ENCODE results near the gene BCL6. TPM values are rescaled to one million over a fixed set of nuclear protein-coding genes. Genes with fewer than 3 reads are reported as not detected.

BCL6 gene
- total RNA-seq: 100 to 1,000 TPM; 203 to 661 (median 285) TPM

- peak; percentile 96 to 97 for DNase-seq (ENCODE audit: low spot score in 2 of 2)
- H3K4me3 ChIP-seq: peak within 1 kb of the TSS; percentile 93
- H3K27me3 ChIP-seq: no peaks in the 10 kb centered on the region
- TF ChIP-seq POLR2A (IDR thresholded peaks at IDR 0.05): peak; percentile 89 to 97
- TF ChIP-seq POLR2AphosphoS5 (IDR thresholded peaks at IDR 0.05): peak; percentile 94 to 98 (median 98)
- TF ChIP-seq, protein P1, sequence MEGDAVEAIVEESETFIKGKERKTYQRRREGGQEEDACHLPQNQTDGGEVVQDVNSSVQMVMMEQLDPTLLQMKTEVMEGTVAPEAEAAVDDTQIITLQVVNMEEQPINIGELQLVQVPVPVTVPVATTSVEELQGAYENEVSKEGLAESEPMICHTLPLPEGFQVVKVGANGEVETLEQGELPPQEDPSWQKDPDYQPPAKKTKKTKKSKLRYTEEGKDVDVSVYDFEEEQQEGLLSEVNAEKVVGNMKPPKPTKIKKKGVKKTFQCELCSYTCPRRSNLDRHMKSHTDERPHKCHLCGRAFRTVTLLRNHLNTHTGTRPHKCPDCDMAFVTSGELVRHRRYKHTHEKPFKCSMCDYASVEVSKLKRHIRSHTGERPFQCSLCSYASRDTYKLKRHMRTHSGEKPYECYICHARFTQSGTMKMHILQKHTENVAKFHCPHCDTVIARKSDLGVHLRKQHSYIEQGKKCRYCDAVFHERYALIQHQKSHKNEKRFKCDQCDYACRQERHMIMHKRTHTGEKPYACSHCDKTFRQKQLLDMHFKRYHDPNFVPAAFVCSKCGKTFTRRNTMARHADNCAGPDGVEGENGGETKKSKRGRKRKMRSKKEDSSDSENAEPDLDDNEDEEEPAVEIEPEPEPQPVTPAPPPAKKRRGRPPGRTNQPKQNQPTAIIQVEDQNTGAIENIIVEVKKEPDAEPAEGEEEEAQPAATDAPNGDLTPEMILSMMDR (IDR thresholded peaks at IDR 0.05): no peak
- TF ChIP-seq EP300 (IDR thresholded peaks at IDR 0.05): peak; percentile 73
- under 1% methylated on average over 35 of the region's 40 CpGs for WGBS
- no peaks in the 10 kb centered on the region for H3K9me3 ChIP-seq
- peak within 1 kb of the TSS; percentile 100 for H3K27ac ChIP-seq
- H3K36me3 ChIP-seq: no peaks in the 10 kb centered on the region
- H3K4me1 ChIP-seq: peaks cover 44% of the 10 kb centered on the region
Observed at GRCh38 chr3:187745201-187746058, at the start of gene BCL6. Gene BCL6 (minus strand): TSS chr3:187745468. CDS start chr3:187733693, 11,775 bp downstream.

DNA sequence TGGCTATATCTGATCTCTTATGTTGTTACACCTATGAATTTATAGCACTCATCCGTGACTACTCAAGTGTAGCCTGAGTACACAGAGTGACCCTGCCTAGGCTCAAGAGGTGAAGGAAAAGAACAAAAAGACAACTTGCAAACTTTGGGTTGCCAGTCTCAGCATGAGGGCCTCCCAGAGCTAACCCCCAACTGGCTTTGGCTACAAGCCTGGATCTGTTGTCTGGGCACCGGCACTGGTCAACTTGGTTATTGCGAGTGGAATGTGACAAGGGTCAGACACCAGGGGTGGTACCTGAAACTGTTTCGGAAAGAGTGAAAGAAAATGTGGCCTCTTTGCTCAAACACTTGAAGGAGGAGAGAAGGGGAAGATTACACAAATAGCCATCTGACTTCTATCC, 49.5 kb upstream of the BCL6 start:
- peaks cover 11% of the 10 kb centered on the region for H3K4me1 ChIP-seq
- DNase-seq (ENCODE audit: low spot score in 2 of 2): no peak
- H3K27ac ChIP-seq: no peak overlapping the region
- 98% methylated on average over 4 of the region's 4 CpGs for WGBS
- no peaks in the 10 kb centered on the region for H3K9me3 ChIP-seq
- no peak overlapping the region for H3K4me3 ChIP-seq
- H3K27me3 ChIP-seq: no peaks in the 10 kb centered on the region
- H3K36me3 ChIP-seq: no peaks in the 10 kb centered on the region
- TF ChIP-seq EP300 (IDR thresholded peaks at IDR 0.05) (no peak), POLR2AphosphoS5 (IDR thresholded peaks at IDR 0.05) (no peak), POLR2A (IDR thresholded peaks at IDR 0.05) (no peak)
- TF ChIP-seq, protein P1 (IDR thresholded peaks at IDR 0.05): no peak

GRCh38 chr3:187793618-187794017, 48.4 kb upstream of the BCL6 start:
- no peaks in the 10 kb centered on the region for H3K36me3 ChIP-seq
- no peak for DNase-seq (ENCODE audit: low spot score in 2 of 2)
- WGBS: 87% methylated on average over 2 of the region's 2 CpGs
- TF ChIP-seq POLR2AphosphoS5 (IDR thresholded peaks at IDR 0.05): no peak
- TF ChIP-seq POLR2A (IDR thresholded peaks at IDR 0.05): no peak
- TF ChIP-seq, protein P1 (IDR thresholded peaks at IDR 0.05): no peak
- no peak for TF ChIP-seq EP300 (IDR thresholded peaks at IDR 0.05)
- H3K4me3 ChIP-seq: no peak overlapping the region
- H3K9me3 ChIP-seq: no peaks in the 10 kb centered on the region
- H3K27me3 ChIP-seq: no peaks in the 10 kb centered on the region
- peaks cover 11% of the 10 kb centered on the region for H3K4me1 ChIP-seq
- H3K27ac ChIP-seq: no peak overlapping the region

- TF ChIP-seq POLR2A (IDR thresholded peaks at IDR 0.05): no peak
- no peak for TF ChIP-seq EP300 (IDR thresholded peaks at IDR 0.05)
- TF ChIP-seq, protein P1 (IDR thresholded peaks at IDR 0.05): no peak
- H3K36me3 ChIP-seq: no peaks in the 10 kb centered on the region
- no peak overlapping the region for H3K27ac ChIP-seq
- 69% methylated on average over 3 of the region's 3 CpGs for WGBS
- no peaks in the 10 kb centered on the region for H3K27me3 ChIP-seq
- no peak for DNase-seq (ENCODE audit: low spot score in 2 of 2)
- no peak overlapping the region for H3K4me3 ChIP-seq
- no peaks in the 10 kb centered on the region for H3K9me3 ChIP-seq
- H3K4me1 ChIP-seq: peaks cover 11% of the 10 kb centered on the region
Observed at GRCh38 chr3:187792521-187792920, 47.3 kb upstream of the BCL6 start.

- Histone ChIP-seq H3K27ac (no peak overlapping the region), H3K36me3 (no peaks in the 10 kb centered on the region)
Observed at GRCh38 chr3:187789872-187790271, 44.6 kb upstream of the BCL6 start.

More at GRCh38 chr3:187789872-187790271, 44.6 kb upstream of the BCL6 start:
- 75% methylated on average over 3 of the region's 3 CpGs for WGBS
- Histone ChIP-seq H3K4me1 (peaks cover 6% of the 10 kb centered on the region), H3K9me3 (no peaks in the 10 kb centered on the region), H3K27me3 (no peaks in the 10 kb centered on the region), H3K4me3 (no peak overlapping the region)
- DNase-seq (ENCODE audit: low spot score in 2 of 2): no peak
- TF ChIP-seq, protein P1 (IDR thresholded peaks at IDR 0.05): no peak
- TF ChIP-seq POLR2A (IDR thresholded peaks at IDR 0.05): no peak
- no peak for TF ChIP-seq POLR2AphosphoS5 (IDR thresholded peaks at IDR 0.05)
- TF ChIP-seq EP300 (IDR thresholded peaks at IDR 0.05): no peak
